ENCODE data around the gene SEMA4D.

The SEMA4D gene

GRCh38 chr9:89388084-89388867 is 109.6 kb downstream of the SEMA4D start:
- Mint-ChIP-seq H3K4me3 (no peak overlapping the region), H3K4me1 (peaks cover 38% of the 10 kb centered on the region), H3K36me3 (ENCODE audit: low read depth) (peaks cover 70% of the 10 kb centered on the region), H3K27me3 (ENCODE audit: low read depth, poor library complexity) (peaks cover 4% of the 10 kb centered on the region), H3K27ac (no peak overlapping the region), H3K9me3 (no peaks in the 10 kb centered on the region)
- no peak for TF ChIP-seq CTCF (IDR thresholded peaks at IDR 0.05)
- DNase-seq, result no peak

- Mint-ChIP-seq H3K4me3 (no peak overlapping the region), H3K27ac (no peak overlapping the region), H3K27me3 (ENCODE audit: low read depth, poor library complexity) (peaks cover 9% of the 10 kb centered on the region)
These were observed 110.6 kb downstream of the SEMA4D start for GRCh38 chr9:89387197-89387849.

GRCh38 chr9:89386797-89387196 is 111.1 kb downstream of the SEMA4D start:
- Mint-ChIP-seq H3K4me1 (peaks cover 50% of the 10 kb centered on the region), H3K27me3 (ENCODE audit: low read depth, poor library complexity) (peaks cover 7% of the 10 kb centered on the region), H3K27ac (no peak overlapping the region), H3K36me3 (ENCODE audit: low read depth) (peaks cover 59% of the 10 kb centered on the region), H3K9me3 (no peaks in the 10 kb centered on the region), H3K4me3 (no peak overlapping the region)
- DNase-seq, result no peak
- TF ChIP-seq CTCF (IDR thresholded peaks at IDR 0.05), result no peak

More at GRCh38 chr9:89387197-89387849, 110.6 kb downstream of the SEMA4D start:
- Mint-ChIP-seq H3K36me3 (ENCODE audit: low read depth) (peaks cover 64% of the 10 kb centered on the region), H3K9me3 (no peaks in the 10 kb centered on the region), H3K4me1 (peaks cover 45% of the 10 kb centered on the region)
- no peak for DNase-seq
- no peak for TF ChIP-seq CTCF (IDR thresholded peaks at IDR 0.05)

GRCh38 chr9:89386206-89386605 is 111.7 kb downstream of the SEMA4D start:
- no peak for DNase-seq
- TF ChIP-seq CTCF (IDR thresholded peaks at IDR 0.05), result no peak
- no peaks in the 10 kb centered on the region for H3K9me3 Mint-ChIP-seq
- H3K27me3 Mint-ChIP-seq (ENCODE audit: low read depth, poor library complexity), result peaks cover 7% of the 10 kb centered on the region
- H3K4me3 Mint-ChIP-seq, result no peak overlapping the region
- H3K27ac Mint-ChIP-seq, result no peak overlapping the region
- peaks cover 53% of the 10 kb centered on the region for H3K36me3 Mint-ChIP-seq (ENCODE audit: low read depth)
- H3K4me1 Mint-ChIP-seq, result peaks cover 54% of the 10 kb centered on the region

- Mint-ChIP-seq H3K36me3 (ENCODE audit: low read depth) (peaks cover 41% of the 10 kb centered on the region), H3K4me1 (peaks cover 48% of the 10 kb centered on the region), H3K27ac (no peak overlapping the region), H3K4me3 (no peak overlapping the region), H3K9me3 (no peaks in the 10 kb centered on the region), H3K27me3 (ENCODE audit: low read depth, poor library complexity) (peaks cover 7% of the 10 kb centered on the region)
- TF ChIP-seq CTCF (IDR thresholded peaks at IDR 0.05), result no peak
- no peak for DNase-seq
These were observed 113.1 kb downstream of the SEMA4D start for GRCh38 chr9:89384783-89385182.

Data from nephron progenitor cell (in vitro differentiated cells).